C4-2B (cell line): Measurements from ENCODE around the gene ZNF532.

Source experiments
- CTCF ChIP-seq: fragments of 450-650 bp; conservative IDR thresholded peaks from 2 replicates; pipeline ENCODE4 v1.5.1; 2017; ENCODE audit warnings: mild to moderate bottlenecking
- ZFX ChIP-seq: fragments of 450-650 bp; IDR thresholded peaks from 2 replicates; pipeline ENCODE4 v1.6.1; 2017

- TF ChIP-seq CTCF (no peak), ZFX (no peak)
Measured at GRCh38 chr18:58860747-58861231, 3.9 kb upstream of the ZNF532 start.
